Liver (tissue), 9 donors: ENCODE measurements around the gene ZFP2. TPM values are rescaled to one million over a fixed set of nuclear protein-coding genes. Genes with fewer than 3 reads are reported as not detected.

ENCODE experiments used
- DNase-seq: peaks from one replicate; pipeline ENCODE4 v3.0.0-alpha.2; 2017; ENCODE audit warnings: low spot score
- H3K27ac ChIP-seq, 2 donors: one replicate each; pipeline ENCODE4 v1.7.0; 2013; ENCODE audit warnings: inconsistent platforms in 2 of 2, low read length in 2 of 2, control low read depth in 1 of 2, low read depth in 1 of 2, mild to moderate bottlenecking in 1 of 2
- H3K27me3 ChIP-seq, 4 donors: one replicate each; pipeline versions ENCODE4 v1.6.1 to v1.7.0; 2013; ENCODE audit warnings: low read length in 3 of 4, inconsistent platforms in 1 of 4, mild to moderate bottlenecking in 1 of 4, moderate library complexity in 1 of 4; ENCODE audit not compliant: control insufficient read depth in 4 of 4, insufficient read depth in 4 of 4
- H3K36me3 ChIP-seq, 4 donors: one replicate each; pipeline versions ENCODE4 v1.6.1 to v1.7.0; 2013; ENCODE audit warnings: low read length in 3 of 4, mild to moderate bottlenecking in 3 of 4, low read depth in 1 of 4, moderate library complexity in 1 of 4; ENCODE audit not compliant: control insufficient read depth in 4 of 4, insufficient read depth in 3 of 4
- H3K4me1 ChIP-seq, 4 donors: one replicate each; pipeline versions ENCODE4 v1.6.1 to v1.7.0; 2013; ENCODE audit warnings: low read length in 3 of 4, mild to moderate bottlenecking in 3 of 4, moderate library complexity in 1 of 4; ENCODE audit not compliant: control insufficient read depth in 4 of 4, insufficient read depth in 4 of 4
- H3K4me3 ChIP-seq, 3 donors: one replicate each; pipeline versions ENCODE4 v1.6.1 to v1.7.0; 2013; ENCODE audit warnings: low read length in 3 of 3, control low read depth in 1 of 3, low read depth in 1 of 3, mild to moderate bottlenecking in 1 of 3
- H3K9ac ChIP-seq, 2 donors: one replicate each; pipeline ENCODE4 v1.7.0; 2013; ENCODE audit warnings: low read length in 2 of 2, mild to moderate bottlenecking in 2 of 2, moderate library complexity in 2 of 2, control low read depth in 1 of 2, low read depth in 1 of 2
- H3K9me3 ChIP-seq, 4 donors: one replicate each; pipeline versions ENCODE4 v1.6.1 to v1.7.0; 2013; ENCODE audit warnings: low read length in 3 of 4; ENCODE audit not compliant: control insufficient read depth in 4 of 4
- ATF3 ChIP-seq: IDR thresholded peaks from 2 replicates; pipeline ENCODE4 v1.6.1; 2016; ENCODE audit warnings: antibody characterized with exemption
- CTCF ChIP-seq: fragments of 150-350 bp; IDR thresholded peaks from 2 replicates; pipeline ENCODE4 v1.5.1; 2017; ENCODE audit warnings: improper control_type of control experiment, low read depth, low read length; ENCODE audit not compliant: missing input control
- EGR1 ChIP-seq, 2 donors: IDR thresholded peaks; 2 replicates each; pipeline ENCODE4 v1.6.1; 2016 to 2018; ENCODE audit warnings: antibody characterized with exemption in 2 of 2, low read depth in 2 of 2
- FOXA1 ChIP-seq: IDR thresholded peaks from 2 replicates; pipeline ENCODE4 v1.6.1; 2016; ENCODE audit warnings: antibody characterized with exemption
- FOXA2 ChIP-seq: IDR thresholded peaks from 2 replicates; pipeline ENCODE4 v1.6.1; 2016; ENCODE audit warnings: antibody characterized with exemption
- GABPA ChIP-seq, 2 donors: IDR thresholded peaks in 1 of 2; conservative IDR thresholded peaks in 1 of 2; 2 replicates each; pipeline ENCODE4 v1.6.1; 2016; ENCODE audit warnings: antibody characterized with exemption in 2 of 2, mild to moderate bottlenecking in 1 of 2, moderate library complexity in 1 of 2
- HNF4G ChIP-seq: IDR thresholded peaks from 2 replicates; pipeline ENCODE4 v1.6.1; 2016; ENCODE audit warnings: antibody characterized with exemption
- JUND ChIP-seq, 2 donors: IDR thresholded peaks; 2 replicates each; pipeline ENCODE4 v1.6.1; 2016; ENCODE audit warnings: antibody characterized with exemption in 2 of 2
- NR2F2 ChIP-seq: IDR thresholded peaks from 2 replicates; pipeline ENCODE4 v1.6.1; 2016; ENCODE audit warnings: antibody characterized with exemption
- RAD21 ChIP-seq, 2 donors: IDR thresholded peaks; 2 replicates each; pipeline ENCODE4 v1.6.1; 2016; ENCODE audit warnings: antibody characterized with exemption in 2 of 2, mild to moderate bottlenecking in 2 of 2
- RXRA ChIP-seq, 2 donors: IDR thresholded peaks; 2 replicates each; pipeline ENCODE4 v1.6.1; 2017 to 2018; ENCODE audit warnings: antibody characterized with exemption in 2 of 2, mild to moderate bottlenecking in 1 of 2
- SP1 ChIP-seq: IDR thresholded peaks from 2 replicates; pipeline ENCODE4 v1.6.1; 2018; ENCODE audit warnings: antibody characterized with exemption, mild to moderate bottlenecking
- TAF1 ChIP-seq: conservative IDR thresholded peaks from 2 replicates; pipeline ENCODE4 v1.6.1; 2016; ENCODE audit warnings: antibody characterized with exemption, mild to moderate bottlenecking
- YY1 ChIP-seq: IDR thresholded peaks from 2 replicates; pipeline ENCODE4 v1.6.1; 2016; ENCODE audit warnings: antibody characterized with exemption, mild to moderate bottlenecking
- ZBTB33 ChIP-seq: IDR thresholded peaks from 2 replicates; pipeline ENCODE4 v1.6.1; 2016; ENCODE audit warnings: antibody characterized with exemption
- WGBS: extraction: QIAGEN DNeasy Blood & Tissue Kit; methylation state at CpG from one replicate; pipeline ENCODE4 v1.1.7; 2013; 5-methylcytosine and 5-hydroxymethylcytosine counted together
- polyA plus RNA-seq, 2 donors: library from polyadenylated mRNA; stranded (reverse) in 1 of 2; unstranded in 1 of 2; fragments of 200-250 nt in 1 of 2; fragments of >200 nt in 1 of 2; fragmentation: Nextera tagmentation in 1 of 2; extraction: Ambion mirVana in 1 of 2; gene quantifications; one replicate each; pipeline versions ENCODE4 v1.2.1 to v1.2.3, GENCODE V29; 2013 to 2015
- total RNA-seq, 2 donors: library from RNA; depleted of rRNA; stranded (reverse); fragments of >200 nt; gene quantifications; one replicate each; pipeline ENCODE4 v1.2.3, GENCODE V29; 2014
- TF ChIP-seq, protein P1 (sequence below): IDR thresholded peaks from 2 replicates; pipeline ENCODE4 v1.6.1; 2016; ENCODE audit warnings: antibody characterized with exemption
- TF ChIP-seq, protein P2 (sequence below): IDR thresholded peaks from 2 replicates; pipeline ENCODE4 v1.6.1; 2016; ENCODE audit warnings: antibody characterized with exemption, mild to moderate bottlenecking
- donor health status: healthy.
- donor health status: healthy.
- donor health status: healthy.
- donor health status: healthy.
- donor health status: healthy.

Gene ZFP2
- total and polyA plus RNA-seq, 4 donors, result 0.22 to 0.56 (median 0.49) TPM

- TF ChIP-seq ZBTB33 (no peak), TAF1 (no peak), FOXA2 (no peak), FOXA1 (no peak), ATF3 (no peak), RAD21 (IDR thresholded peaks at IDR 0.05) (no peak)
- TF ChIP-seq, protein P1, sequence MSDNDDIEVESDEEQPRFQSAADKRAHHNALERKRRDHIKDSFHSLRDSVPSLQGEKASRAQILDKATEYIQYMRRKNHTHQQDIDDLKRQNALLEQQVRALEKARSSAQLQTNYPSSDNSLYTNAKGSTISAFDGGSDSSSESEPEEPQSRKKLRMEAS, result no peak
Measured at GRCh38 chr5:178899289-178899688, 3.6 kb downstream of the ZFP2 start (continued).

GRCh38 chr5:178902849-178903248 is 7.1 kb downstream of the ZFP2 start:
- no peak overlapping the region for H3K4me3 ChIP-seq
- peaks cover 15 to 34% (median 25%) of the 10 kb centered on the region in 4 donors for H3K9me3 ChIP-seq
- no peaks in the 10 kb centered on the region for H3K27me3 ChIP-seq
- peaks cover 0 to 3% (median 0%) of the 10 kb centered on the region in 4 donors for H3K36me3 ChIP-seq
- H3K27ac ChIP-seq, result no peak overlapping the region
- TF ChIP-seq YY1, result no peak
- TF ChIP-seq SP1, result no peak
- TF ChIP-seq, protein P2, sequence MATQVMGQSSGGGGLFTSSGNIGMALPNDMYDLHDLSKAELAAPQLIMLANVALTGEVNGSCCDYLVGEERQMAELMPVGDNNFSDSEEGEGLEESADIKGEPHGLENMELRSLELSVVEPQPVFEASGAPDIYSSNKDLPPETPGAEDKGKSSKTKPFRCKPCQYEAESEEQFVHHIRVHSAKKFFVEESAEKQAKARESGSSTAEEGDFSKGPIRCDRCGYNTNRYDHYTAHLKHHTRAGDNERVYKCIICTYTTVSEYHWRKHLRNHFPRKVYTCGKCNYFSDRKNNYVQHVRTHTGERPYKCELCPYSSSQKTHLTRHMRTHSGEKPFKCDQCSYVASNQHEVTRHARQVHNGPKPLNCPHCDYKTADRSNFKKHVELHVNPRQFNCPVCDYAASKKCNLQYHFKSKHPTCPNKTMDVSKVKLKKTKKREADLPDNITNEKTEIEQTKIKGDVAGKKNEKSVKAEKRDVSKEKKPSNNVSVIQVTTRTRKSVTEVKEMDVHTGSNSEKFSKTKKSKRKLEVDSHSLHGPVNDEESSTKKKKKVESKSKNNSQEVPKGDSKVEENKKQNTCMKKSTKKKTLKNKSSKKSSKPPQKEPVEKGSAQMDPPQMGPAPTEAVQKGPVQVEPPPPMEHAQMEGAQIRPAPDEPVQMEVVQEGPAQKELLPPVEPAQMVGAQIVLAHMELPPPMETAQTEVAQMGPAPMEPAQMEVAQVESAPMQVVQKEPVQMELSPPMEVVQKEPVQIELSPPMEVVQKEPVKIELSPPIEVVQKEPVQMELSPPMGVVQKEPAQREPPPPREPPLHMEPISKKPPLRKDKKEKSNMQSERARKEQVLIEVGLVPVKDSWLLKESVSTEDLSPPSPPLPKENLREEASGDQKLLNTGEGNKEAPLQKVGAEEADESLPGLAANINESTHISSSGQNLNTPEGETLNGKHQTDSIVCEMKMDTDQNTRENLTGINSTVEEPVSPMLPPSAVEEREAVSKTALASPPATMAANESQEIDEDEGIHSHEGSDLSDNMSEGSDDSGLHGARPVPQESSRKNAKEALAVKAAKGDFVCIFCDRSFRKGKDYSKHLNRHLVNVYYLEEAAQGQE, result no peak
- no peak for TF ChIP-seq TAF1
- no peak for TF ChIP-seq GABPA (IDR thresholded peaks at IDR 0.05 in 1 of 2, conservative IDR thresholded peaks at IDR 0.05 in 1 of 2)
- no peak for TF ChIP-seq EGR1 (IDR thresholded peaks at IDR 0.05; ENCODE audit: low read depth in 2 of 2)
- no peak for TF ChIP-seq CTCF
- no peak for TF ChIP-seq RXRA (IDR thresholded peaks at IDR 0.05)
- no peak for TF ChIP-seq FOXA1
- TF ChIP-seq, protein P1, result no peak
- TF ChIP-seq JUND (IDR thresholded peaks at IDR 0.05), result no peak
- no peak for TF ChIP-seq HNF4G
- no peak for TF ChIP-seq RAD21 (IDR thresholded peaks at IDR 0.05)
- no peak for TF ChIP-seq FOXA2
- TF ChIP-seq ATF3, result no peak
- TF ChIP-seq NR2F2, result no peak
- no peaks in the 10 kb centered on the region for H3K4me1 ChIP-seq
- 75% methylated on average over 3 of the region's 3 CpGs for WGBS
- no peak overlapping the region for H3K9ac ChIP-seq
- DNase-seq, result no peak
